Gastroesophageal sphincter (tissue), 4 donors: Measurements from ENCODE around the gene GP2. TPM values are rescaled to one million over a fixed set of nuclear protein-coding genes. Genes with fewer than 3 reads are reported as not detected.
"Not testable (repeated sequence)": the region's sequence is repeated elsewhere in the genome, so short reads cannot be mapped to it uniquely, and the experiment has no call there.

ENCODE experiments used
- ATAC-seq: fragments of 150-250 bp; one replicate; pipeline ENCODE4 v1.9.1; 2016; ENCODE audit warnings: mild to moderate bottlenecking, moderate library complexity
- H3K27ac ChIP-seq, 4 donors: fragments of 200-600 bp; sonication (generic) in 3 of 4; 1 replicate in 3 of 4; 2 replicates in 1 of 4; pipeline ENCODE4 v1.5.1; 2016 to 2019
- H3K27me3 ChIP-seq: fragments of 200-600 bp; sonication (generic); one replicate; pipeline ENCODE4 v1.5.1; 2019
- H3K36me3 ChIP-seq, 2 donors: fragments of 200-600 bp; sonication (generic); one replicate each; pipeline ENCODE4 v1.5.1; 2019; ENCODE audit warnings: control low read depth in 1 of 2
- H3K4me1 ChIP-seq, 3 donors: fragments of 200-600 bp; sonication (generic); 1 replicate in 2 of 3; 2 replicates in 1 of 3; pipeline ENCODE4 v1.5.1; 2016 to 2019; ENCODE audit warnings: control low read depth in 2 of 3
- H3K4me3 ChIP-seq, 2 donors: fragments of 200-600 bp; sonication (generic); one replicate each; pipeline ENCODE4 v1.5.1; 2019; ENCODE audit warnings: mild to moderate bottlenecking in 1 of 2, moderate library complexity in 1 of 2
- H3K9me3 ChIP-seq, 3 donors: fragments of 200-600 bp; sonication (generic); one replicate each; pipeline ENCODE4 v1.5.1; 2017 to 2019; ENCODE audit warnings: control low read depth in 2 of 3
- EP300 ChIP-seq: sonication (generic); formaldehyde crosslinking; IDR thresholded peaks from one replicate; pipeline ENCODE4 v1.6.1; 2017; ENCODE audit warnings: antibody characterized with exemption, mild to moderate bottlenecking
- POLR2A ChIP-seq, 2 donors: fragments of 450-650 bp; IDR thresholded peaks; one replicate each; pipeline ENCODE4 v1.6.1; 2017; ENCODE audit warnings: antibody characterized with exemption in 2 of 2, mild to moderate bottlenecking in 2 of 2, moderate library complexity in 1 of 2
- POLR2AphosphoS5 ChIP-seq: sonication (generic); formaldehyde crosslinking; IDR thresholded peaks from one replicate; pipeline ENCODE4 v1.6.1; 2017; ENCODE audit warnings: antibody characterized with exemption
- WGBS, 2 donors: methylation state at CpG; one replicate each; pipeline ENCODE4 v1.1.5; 2018; ENCODE audit warnings: low coverage in 1 of 2; 5-methylcytosine and 5-hydroxymethylcytosine counted together
- total RNA-seq, 4 donors: library from RNA; depleted of rRNA; stranded (reverse); fragments of >200 nt; gene quantifications; one replicate each; pipeline ENCODE4 v1.1.0, GENCODE V29; 2016
- TF ChIP-seq, protein P1 (sequence below), 4 experiments: fragments of 200-600 bp in 2 of 4; fragments of 450-650 bp in 2 of 4; sonication (generic) in 1 of 4; IDR thresholded peaks; one replicate each; pipeline ENCODE4 v1.5.1; 2017 to 2019; ENCODE audit warnings: antibody characterized with exemption in 4 of 4, mild to moderate bottlenecking in 2 of 4, moderate library complexity in 2 of 4

The GP2 gene
- total RNA-seq, 4 donors from 2014 or later = 0.10 TPM; not detected in 3

DNA sequence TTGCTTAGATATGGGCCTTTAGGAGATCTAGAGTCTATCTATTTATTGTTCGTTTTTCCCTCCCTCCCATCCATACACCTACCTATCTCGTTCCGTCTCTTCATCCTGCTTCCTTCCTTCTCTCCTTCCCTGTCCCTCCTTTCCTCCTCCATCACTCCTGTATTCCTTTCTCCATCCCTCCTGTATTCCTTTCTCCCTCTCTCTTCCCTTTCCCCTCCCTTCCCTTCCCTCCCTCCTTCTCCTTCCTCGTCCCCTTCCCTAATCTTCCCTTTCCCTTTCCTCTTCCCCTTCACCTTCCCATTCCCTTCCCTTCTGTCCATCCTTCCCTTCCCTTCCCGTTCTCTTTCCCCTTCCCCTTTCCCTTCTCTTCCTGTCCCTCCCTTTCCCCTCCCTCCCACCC, 10.6 kb downstream of the GP2 start:
- TF ChIP-seq, protein P1, sequence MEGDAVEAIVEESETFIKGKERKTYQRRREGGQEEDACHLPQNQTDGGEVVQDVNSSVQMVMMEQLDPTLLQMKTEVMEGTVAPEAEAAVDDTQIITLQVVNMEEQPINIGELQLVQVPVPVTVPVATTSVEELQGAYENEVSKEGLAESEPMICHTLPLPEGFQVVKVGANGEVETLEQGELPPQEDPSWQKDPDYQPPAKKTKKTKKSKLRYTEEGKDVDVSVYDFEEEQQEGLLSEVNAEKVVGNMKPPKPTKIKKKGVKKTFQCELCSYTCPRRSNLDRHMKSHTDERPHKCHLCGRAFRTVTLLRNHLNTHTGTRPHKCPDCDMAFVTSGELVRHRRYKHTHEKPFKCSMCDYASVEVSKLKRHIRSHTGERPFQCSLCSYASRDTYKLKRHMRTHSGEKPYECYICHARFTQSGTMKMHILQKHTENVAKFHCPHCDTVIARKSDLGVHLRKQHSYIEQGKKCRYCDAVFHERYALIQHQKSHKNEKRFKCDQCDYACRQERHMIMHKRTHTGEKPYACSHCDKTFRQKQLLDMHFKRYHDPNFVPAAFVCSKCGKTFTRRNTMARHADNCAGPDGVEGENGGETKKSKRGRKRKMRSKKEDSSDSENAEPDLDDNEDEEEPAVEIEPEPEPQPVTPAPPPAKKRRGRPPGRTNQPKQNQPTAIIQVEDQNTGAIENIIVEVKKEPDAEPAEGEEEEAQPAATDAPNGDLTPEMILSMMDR (IDR thresholded peaks at IDR 0.05) = no peak
- TF ChIP-seq POLR2AphosphoS5 (no peak), EP300 (no peak), POLR2A (IDR thresholded peaks at IDR 0.05) (no peak)
- Histone ChIP-seq H3K9me3 (no peaks in the 10 kb centered on the region), H3K4me1 (no peaks in the 10 kb centered on the region), H3K27me3 (peaks cover 17% of the 10 kb centered on the region), H3K36me3 (no peaks in the 10 kb centered on the region), H3K4me3 (no peak overlapping the region), H3K27ac (no peak overlapping the region)
- WGBS, 2 donors = 45 to 51% methylated on average over 5 of the region's 5 CpGs
- ATAC-seq = no peak

DNA sequence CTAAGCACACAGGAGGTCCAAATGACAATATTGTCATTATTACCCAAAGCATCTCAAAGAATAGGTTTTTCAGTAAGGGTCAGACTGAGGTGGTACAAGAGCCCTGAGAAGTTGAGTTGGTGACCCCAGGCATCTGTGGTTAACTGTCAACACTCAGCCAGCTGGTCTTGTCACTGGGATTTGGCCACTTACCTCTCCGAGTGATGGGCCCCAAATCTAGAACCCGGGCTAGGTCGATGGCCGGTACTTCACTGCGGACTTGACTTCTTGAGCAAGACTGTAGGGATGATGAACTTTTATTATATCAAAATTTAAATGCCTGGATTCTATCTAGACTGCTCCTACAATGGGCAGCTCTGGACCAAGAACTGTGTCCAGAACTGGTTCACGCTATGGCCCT, 11.5 kb downstream of the GP2 start:
- TF ChIP-seq POLR2A (IDR thresholded peaks at IDR 0.05) (no peak), EP300 (no peak), POLR2AphosphoS5 (no peak)
- TF ChIP-seq, protein P1 (IDR thresholded peaks at IDR 0.05) = no peak
- WGBS, 2 donors = 79 to 86% methylated on average over 2 of the region's 6 CpGs
- no peak for ATAC-seq

DNA sequence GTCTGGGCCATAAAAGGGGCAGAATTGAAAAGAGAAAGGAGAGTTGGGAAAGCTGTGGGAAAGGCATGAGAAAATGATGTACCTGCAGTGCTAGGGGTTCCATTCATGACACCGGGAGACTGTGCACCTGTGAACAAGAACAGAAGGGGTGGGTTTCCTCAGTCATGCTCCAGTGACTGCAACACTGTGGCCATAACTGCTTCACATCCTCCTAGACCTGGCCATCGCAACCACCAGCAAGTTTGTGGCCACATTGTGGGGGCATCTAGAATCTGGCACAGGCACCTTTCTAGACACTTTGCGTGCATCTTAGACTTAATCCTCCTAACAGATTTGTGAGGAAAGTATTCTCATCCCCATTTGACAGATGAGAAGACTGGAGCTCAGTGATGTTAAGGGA, 12.7 kb downstream of the GP2 start:
- Histone ChIP-seq H3K4me3 (no peak overlapping the region), H3K4me1 (no peaks in the 10 kb centered on the region), H3K27me3 (peaks cover 12% of the 10 kb centered on the region), H3K27ac (no peak overlapping the region), H3K9me3 (no peaks in the 10 kb centered on the region), H3K36me3 (no peaks in the 10 kb centered on the region)
- TF ChIP-seq EP300 (no peak), POLR2AphosphoS5 (no peak), POLR2A (IDR thresholded peaks at IDR 0.05) (no peak)
- TF ChIP-seq, protein P1 (IDR thresholded peaks at IDR 0.05) = no peak
- 86 to 89% methylated on average over 1 of the region's 3 CpGs for WGBS, 2 donors
- ATAC-seq = no peak

More for the DNA sequence above, 11.5 kb downstream of the GP2 start:
- Histone ChIP-seq H3K4me3 (no peak overlapping the region), H3K4me1 (no peaks in the 10 kb centered on the region), H3K36me3 (no peaks in the 10 kb centered on the region), H3K27ac (no peak overlapping the region), H3K27me3 (peaks cover 17% of the 10 kb centered on the region), H3K9me3 (no peaks in the 10 kb centered on the region)

DNA sequence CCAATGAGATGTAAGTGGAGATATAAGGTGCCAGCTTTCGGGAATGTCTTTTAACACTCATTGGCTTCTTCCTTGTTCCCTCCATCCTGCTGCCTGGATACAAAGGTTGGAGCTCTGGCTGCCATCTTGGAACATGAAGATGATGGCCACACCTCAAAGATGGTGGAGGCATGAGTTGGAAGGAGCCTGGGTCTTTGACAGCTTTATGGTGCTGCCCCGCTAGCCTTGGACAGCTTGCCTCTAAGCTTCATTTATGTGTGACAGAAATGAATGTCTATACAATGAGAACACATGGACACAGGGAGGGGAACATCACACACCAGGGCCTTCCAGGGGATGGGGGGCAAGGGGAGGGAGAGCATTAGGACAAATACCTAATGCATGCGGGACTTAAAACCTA, 13.6 kb downstream of the GP2 start:
- no peak for TF ChIP-seq POLR2A (IDR thresholded peaks at IDR 0.05)
- no peak for TF ChIP-seq EP300
- TF ChIP-seq POLR2AphosphoS5 = no peak
- TF ChIP-seq, protein P1 (IDR thresholded peaks at IDR 0.05) = no peak
- Histone ChIP-seq H3K27me3 (peaks cover 12% of the 10 kb centered on the region), H3K36me3 (no peaks in the 10 kb centered on the region), H3K4me1 (no peaks in the 10 kb centered on the region), H3K4me3 (no peak overlapping the region), H3K9me3 (no peaks in the 10 kb centered on the region), H3K27ac (no peak overlapping the region)
- WGBS, 2 donors = 85 to 91% methylated on average over 2 to 3 of the region's 3 CpGs
- ATAC-seq = no peak

DNA sequence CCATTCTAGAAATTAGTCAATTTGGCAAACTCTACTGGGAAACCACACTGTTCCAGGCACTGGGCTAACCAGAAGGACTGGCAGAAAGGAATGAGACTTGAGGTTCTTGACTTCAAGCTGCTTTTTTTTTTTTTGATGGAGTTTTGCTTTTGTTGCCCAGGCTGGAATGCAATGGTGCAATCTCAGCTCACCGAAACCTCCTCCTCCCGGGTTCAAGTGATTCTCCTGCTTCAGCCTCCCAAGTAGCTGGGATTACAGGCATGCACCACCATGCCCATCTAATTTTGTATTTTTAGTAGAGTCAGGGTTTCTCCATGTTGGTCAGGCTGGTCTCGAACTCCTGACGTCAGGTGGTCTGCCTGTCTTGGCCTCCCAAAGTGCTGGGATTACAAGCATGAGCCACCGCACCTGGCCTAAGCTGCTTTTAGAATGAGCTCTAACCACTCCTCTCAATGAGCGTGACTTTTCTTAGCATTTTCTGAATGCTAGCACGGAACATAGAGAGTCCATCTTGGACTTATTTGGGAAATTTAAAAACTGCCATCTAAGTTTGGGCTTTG, 14.7 kb downstream of the GP2 start:
- not testable (repeated sequence) for H3K4me1 ChIP-seq, H3K9me3 ChIP-seq, H3K27ac ChIP-seq, ATAC-seq, H3K36me3 ChIP-seq, H3K4me3 ChIP-seq
- peaks cover 12% of the 10 kb centered on the region for H3K27me3 ChIP-seq
- 90 to 100% methylated on average over 3 to 7 of the region's 7 CpGs for WGBS, 2 donors
